GM18861 (cell line): Measurements from ENCODE around the gene TPRG1.
A peak's percentile ranks its signal among the peaks of the same experiment; 100 is the strongest.
"Not testable (repeated sequence)": the region's sequence is repeated elsewhere in the genome, so short reads cannot be mapped to it uniquely, and the experiment has no call there.

Experiments used
- ATAC-seq: cut with Tn5 transposase; IDR thresholded peaks from one replicate; pipeline ENCODE4 v1.9.1; 2021; ENCODE audit not compliant: unreplicated experiment

The TPRG1 gene

DNA sequence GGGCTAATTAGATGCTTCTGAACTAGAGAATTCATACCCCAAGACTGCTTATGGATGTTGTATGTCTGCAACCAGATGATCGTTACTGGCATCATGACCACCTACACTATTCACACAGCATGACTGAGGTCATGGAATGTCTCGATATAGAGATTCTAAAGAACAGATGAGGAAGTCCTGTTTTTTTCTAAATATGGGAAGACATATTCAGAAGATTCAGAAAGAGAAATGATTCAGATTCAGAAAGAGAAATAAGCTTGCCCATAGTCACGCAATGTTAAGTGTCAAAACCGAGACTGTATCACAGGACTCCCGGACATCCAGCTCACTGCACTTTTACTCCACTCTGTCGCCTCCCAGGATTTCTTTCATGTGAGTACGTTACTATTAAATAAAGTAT lies 136.2 kb downstream of the TPRG1 start:
- no peak for ATAC-seq

DNA sequence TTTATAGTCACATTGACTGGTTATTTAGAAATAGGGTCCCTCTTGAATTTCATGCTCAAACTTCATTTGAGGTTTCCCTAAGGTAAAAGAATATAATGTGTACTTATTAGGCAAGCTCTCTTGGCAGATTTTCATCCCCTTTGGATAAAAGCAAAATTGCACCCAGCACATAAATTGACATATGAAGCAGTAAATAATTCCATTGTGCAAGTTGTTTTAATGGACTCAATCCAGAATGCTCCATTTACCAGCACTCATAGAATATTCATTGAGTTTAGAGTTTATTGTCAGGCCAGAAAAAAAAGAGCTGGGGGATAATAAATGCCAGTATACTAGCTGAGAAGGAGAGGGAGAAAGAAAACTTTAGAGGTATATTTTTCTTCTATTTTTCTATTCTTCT lies 136.8 kb downstream of the TPRG1 start:
- ATAC-seq: no peak

GRCh38 chr3:189309400-189309975 lies 137.7 kb downstream of the TPRG1 start:
- ATAC-seq: no peak

- no peak for ATAC-seq
Measured at GRCh38 chr3:189311521-189311920, 139.8 kb downstream of the TPRG1 start.

DNA sequence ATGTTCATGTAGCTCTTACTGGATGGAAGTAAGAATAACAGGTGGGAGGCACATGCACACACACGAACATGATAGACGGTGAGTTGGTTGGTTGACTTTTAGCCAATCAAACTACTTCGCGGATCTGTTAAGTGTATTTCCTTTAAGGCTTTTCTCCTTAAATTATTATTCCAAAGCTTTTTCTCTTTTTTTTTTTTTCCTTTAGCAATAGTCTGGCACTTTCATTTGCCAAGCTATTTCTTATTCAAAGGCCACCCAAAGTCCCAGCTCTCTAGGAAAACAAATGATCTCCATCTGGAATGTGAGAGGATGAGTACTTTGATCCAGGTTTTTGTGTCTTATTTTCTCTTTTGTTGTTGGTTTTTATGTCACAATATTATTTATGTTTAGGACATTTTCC lies 141.1 kb downstream of the TPRG1 start:
- ATAC-seq: no peak

- ATAC-seq: no peak
Measured at GRCh38 chr3:189316296-189317019, 144.7 kb downstream of the TPRG1 start.

DNA sequence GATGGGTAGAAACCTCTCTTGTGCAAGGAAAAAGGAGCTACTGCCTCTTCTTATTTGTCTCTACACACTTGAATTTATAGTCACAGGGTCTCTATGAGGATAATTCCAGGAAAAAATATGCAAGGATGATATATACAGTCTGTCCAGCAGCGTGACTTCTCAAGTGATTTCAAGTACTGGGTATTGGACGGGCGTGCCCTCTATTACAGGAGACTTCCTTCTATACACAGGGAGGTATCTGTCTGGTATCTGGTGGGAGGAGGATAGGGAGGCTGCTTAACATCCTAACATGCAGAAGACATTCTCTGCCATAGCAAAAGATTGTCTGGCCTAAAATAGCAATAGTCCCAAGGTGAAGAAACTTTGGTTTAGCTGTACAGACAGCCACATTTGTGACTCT lies 146.1 kb downstream of the TPRG1 start:
- no peak for ATAC-seq

GRCh38 chr3:189320511-189320910 lies 148.7 kb downstream of the TPRG1 start:
- ATAC-seq: no peak

GRCh38 chr3:189322339-189322738 lies 150.6 kb downstream of the TPRG1 start:
- no peak for ATAC-seq

DNA sequence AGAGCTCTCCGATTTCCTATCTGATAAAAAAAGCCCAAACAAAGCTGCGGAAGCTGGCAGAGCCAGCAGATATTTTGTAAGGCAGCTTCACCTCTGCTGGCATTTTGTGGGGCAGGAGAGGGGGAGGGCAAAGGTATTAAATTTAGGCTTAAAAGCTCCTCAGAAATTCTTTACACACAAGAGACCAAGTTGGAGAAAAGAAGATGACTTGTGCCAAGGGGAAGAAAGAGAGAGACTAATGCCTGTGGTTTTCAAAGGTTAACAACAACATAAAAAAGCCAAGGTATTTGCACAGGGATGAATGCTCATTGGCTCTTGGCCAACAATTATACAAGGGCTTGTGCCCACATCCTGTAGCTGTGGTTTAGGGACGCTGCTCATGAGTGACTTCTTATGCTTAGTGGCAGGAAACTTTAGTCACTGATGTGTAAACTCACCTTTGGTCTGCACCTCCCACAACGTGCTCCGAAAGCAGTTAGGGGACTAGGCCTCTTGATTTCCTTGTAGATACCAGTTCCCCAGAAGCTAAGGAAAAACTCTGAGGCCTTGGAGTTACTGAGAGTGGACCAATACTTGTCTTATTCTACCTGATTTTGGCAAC lies 152.9 kb downstream of the TPRG1 start:
- ATAC-seq: peak; percentile 100

DNA sequence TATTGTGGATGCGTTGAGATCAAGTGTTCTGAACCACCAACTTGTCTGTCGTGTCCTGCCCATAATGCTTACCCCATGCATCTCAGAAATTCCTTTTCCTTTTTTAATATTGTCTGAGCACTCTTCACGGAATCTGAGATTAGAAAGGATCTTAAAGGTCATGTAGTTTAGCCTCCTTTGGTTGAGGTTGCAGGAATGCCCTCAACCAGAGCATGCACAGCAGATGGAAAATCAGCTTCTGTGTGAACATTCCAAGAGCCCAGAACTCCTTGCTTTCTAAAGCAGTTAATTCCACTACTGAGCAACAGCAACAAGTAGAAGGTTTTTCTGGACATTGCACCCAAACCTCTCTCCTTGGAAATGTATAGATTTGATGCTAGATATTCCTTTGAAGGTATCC lies 153.7 kb downstream of the TPRG1 start:
- no peak for ATAC-seq

DNA sequence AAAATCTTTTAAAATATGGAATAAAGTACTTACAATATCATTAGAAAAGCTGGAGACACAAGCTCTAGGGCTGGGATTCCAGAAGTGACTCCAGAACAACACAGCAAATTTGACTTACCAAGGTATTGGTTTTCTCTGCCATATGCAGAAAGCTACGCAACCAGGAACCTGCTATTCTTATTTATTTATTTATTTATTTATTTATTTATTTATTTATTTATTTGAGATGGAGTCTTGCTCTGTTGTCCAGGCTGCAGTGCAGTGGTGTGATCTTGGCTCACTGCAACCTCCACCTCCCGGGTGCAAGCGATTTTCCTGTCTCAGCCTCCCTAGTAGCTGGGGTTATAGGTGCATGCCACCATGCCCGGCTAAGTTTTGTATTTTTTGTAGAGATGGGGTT lies 157.9 kb downstream of the TPRG1 start:
- not testable (repeated sequence) for ATAC-seq

DNA sequence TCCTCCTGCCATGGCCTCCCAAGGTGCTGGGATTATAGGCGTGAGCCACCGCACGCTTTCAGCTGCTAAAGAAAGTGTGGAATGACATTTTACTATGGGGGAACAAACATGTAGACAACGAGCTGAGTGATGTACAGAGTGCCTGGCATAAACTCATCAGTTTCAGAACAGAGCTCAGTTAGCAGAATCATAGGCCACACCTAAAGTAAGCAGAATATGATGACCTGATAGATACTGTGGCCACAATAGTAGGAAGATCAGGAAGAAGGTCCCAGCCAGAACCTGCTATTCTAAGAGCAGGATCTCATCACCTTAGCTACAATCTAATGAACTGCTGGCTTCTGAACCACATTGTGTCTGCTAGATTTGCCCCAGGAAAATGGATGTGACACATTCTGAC lies 158.3 kb downstream of the TPRG1 start:
- no peak for ATAC-seq

GRCh38 chr3:189331002-189331418 lies 159.2 kb downstream of the TPRG1 start:
- no peak for ATAC-seq

- no peak for ATAC-seq
Measured at GRCh38 chr3:189334064-189334920, 162.5 kb downstream of the TPRG1 start.

DNA sequence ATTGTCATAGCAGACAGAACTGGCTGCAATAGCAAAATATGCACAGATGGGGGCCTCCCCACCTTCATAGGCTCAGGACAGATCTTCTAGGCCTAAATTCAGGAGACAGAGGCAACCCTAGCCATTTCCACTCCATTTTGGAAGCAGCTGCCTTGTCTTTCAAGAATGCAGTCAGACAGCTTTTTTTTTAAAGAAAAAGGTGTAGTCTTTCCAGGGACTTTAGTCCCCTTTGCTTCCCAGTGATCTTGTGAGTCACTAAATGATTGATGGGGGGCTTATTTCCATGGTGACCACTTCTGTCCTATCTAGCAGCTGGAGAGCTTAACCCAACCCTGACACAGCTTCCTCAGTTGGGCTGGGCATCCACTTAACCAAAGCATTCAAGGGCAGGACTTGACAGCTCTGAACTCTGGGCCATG lies 165.9 kb downstream of the TPRG1 start:
- ATAC-seq: no peak

DNA sequence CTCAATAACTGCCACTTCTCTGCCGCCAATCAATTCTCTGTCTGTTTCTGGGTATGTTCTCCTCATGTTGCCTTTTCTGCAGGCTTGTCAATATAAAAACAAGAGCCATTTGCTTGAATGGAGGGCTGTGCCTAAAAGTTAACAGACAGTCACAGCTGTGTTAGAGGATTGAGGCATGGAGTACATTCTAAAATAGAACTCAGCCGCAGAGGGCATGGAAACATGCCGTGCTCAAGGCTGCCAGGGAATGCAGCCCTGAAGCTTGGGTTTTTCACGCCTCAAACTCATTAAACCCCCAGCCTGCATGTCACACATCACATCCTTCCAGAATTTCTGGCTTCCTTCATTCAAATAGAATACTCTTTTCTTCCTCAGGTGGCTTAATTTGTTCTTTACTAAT lies 166.6 kb downstream of the TPRG1 start:
- no peak for ATAC-seq

DNA sequence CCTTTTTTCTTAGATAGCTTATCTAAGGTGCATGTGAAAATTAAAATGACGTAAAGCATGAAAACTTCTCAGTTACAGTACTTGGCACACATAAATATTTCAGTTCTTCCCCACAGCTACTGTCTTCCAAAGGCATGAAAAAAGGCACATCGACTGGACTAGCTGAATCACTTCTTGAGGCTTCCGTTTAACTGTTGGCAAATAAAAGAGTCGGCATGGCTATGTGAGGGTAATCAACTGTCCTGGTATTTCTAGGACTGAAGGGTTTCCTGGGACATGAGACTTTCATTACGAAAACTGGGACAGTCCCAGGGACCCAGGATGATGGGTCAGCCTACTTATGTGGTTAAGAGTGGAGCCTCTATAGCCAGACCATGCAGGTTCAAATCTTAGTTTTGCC lies 168.2 kb downstream of the TPRG1 start:
- no peak for ATAC-seq

- ATAC-seq: no peak
Measured at GRCh38 chr3:189340680-189341460, 169.1 kb downstream of the TPRG1 start.

DNA sequence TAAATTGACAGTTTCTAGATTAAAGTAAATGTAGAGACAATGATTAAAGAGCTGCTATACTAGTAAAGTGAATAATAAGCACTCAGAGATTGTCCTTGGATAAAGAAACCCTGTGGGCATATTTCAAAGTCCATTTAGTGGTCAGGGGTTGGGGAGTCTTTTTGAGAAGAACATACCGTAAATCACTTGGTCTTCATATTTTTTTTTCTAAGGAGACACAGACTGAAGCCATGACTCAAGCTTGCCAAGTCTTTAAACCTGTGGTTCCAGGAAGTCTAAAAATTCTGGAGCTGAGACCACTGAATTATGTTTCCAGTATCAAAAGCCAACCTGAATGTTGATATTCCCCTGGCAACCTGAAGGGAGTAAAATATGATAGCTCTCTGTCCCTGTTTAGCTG lies 171.0 kb downstream of the TPRG1 start:
- ATAC-seq: no peak

DNA sequence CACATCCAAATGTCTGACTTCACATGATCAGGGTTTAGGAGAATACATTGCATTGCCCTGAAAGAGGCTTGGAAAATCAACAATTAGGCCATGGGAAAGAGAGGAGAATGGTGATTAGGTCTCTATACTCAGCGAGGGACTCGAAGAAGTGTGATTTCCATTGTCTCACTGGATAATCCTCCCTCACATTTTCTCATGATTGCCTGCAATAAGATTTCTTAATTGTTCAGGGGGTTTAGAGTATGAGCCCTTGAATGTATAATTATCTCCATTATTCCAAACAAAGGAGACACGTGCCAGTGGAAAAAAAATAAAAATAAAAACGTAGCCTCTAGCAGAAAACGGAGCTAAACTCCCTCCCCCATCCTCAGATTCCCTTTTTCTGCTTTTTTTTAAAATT lies 173.2 kb downstream of the TPRG1 start:
- ATAC-seq: no peak
